Omental fat pad (tissue), 4 donors: ENCODE results near the gene TASP1. TPM values are rescaled to one million over a fixed set of nuclear protein-coding genes. Genes with fewer than 3 reads are reported as not detected.

Experiments
- ATAC-seq: fragments of 150-250 bp; one replicate; pipeline ENCODE4 v1.9.1; 2016; ENCODE audit warnings: mild to moderate bottlenecking, moderate library complexity; ENCODE audit not compliant: low FRiP score
- DNase-seq: peaks from one replicate; pipeline ENCODE4 v3.0.0-alpha.2; 2019; ENCODE audit warnings: low spot score
- total RNA-seq, 4 donors: library from RNA; depleted of rRNA; stranded (reverse); fragments of >200 nt; gene quantifications; one replicate each; pipeline ENCODE4 v1.1.0, GENCODE V29; 2016
- TF ChIP-seq, protein P1 (sequence below), 3 donors: fragments of 450-650 bp; IDR thresholded peaks; one replicate each; pipeline ENCODE4 v1.5.1; 2016 to 2017; ENCODE audit warnings: antibody characterized with exemption in 3 of 3, mild to moderate bottlenecking in 3 of 3, moderate library complexity in 2 of 3

The TASP1 gene, protein sequence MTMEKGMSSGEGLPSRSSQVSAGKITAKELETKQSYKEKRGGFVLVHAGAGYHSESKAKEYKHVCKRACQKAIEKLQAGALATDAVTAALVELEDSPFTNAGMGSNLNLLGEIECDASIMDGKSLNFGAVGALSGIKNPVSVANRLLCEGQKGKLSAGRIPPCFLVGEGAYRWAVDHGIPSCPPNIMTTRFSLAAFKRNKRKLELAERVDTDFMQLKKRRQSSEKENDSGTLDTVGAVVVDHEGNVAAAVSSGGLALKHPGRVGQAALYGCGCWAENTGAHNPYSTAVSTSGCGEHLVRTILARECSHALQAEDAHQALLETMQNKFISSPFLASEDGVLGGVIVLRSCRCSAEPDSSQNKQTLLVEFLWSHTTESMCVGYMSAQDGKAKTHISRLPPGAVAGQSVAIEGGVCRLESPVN
- 10 to 100 TPM in 3 of 4 donors, 1 to 10 TPM in 1; 8.0 to 12.8 (median 11.1) TPM for total RNA-seq

DNA sequence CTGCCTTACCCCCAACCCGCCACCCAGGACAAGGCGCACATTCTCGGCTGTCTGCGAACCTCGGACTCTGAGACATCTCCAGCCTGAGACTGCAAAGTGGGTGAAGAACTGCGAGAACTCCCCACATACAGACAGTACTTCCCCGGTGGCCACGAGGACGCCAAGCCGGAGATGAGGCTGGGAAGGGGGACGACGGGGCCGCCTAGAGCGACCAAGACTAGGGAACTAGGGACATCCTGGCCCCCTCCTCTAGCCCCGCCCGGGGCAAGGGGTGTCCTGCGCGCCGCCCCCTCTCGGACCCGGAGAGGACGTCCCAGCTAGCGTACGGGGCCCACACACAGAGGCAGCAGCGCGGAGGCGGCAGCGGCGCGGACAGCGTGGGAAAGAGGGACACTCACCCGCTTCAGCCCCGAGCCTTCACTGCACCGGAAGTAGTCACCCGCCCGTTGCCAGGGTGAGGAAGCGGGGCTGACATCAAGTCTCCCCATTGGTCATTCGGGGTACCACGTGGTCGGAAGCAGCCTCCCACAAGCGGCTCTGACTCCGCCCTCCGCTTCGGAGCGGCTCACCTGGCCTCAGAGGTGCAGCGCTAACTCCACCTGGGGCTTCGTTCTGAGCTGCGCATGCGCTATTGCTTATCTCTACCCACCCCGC, at the start of gene TASP1:
TSS of gene TASP1 (minus strand) at position 437 of the 654 bp plus-strand sequence. CDS start 8,854 bp downstream, outside the sequence.
- DNase-seq (peak; percentile 92), ATAC-seq (peak; percentile 99)
- TF ChIP-seq, protein P1, sequence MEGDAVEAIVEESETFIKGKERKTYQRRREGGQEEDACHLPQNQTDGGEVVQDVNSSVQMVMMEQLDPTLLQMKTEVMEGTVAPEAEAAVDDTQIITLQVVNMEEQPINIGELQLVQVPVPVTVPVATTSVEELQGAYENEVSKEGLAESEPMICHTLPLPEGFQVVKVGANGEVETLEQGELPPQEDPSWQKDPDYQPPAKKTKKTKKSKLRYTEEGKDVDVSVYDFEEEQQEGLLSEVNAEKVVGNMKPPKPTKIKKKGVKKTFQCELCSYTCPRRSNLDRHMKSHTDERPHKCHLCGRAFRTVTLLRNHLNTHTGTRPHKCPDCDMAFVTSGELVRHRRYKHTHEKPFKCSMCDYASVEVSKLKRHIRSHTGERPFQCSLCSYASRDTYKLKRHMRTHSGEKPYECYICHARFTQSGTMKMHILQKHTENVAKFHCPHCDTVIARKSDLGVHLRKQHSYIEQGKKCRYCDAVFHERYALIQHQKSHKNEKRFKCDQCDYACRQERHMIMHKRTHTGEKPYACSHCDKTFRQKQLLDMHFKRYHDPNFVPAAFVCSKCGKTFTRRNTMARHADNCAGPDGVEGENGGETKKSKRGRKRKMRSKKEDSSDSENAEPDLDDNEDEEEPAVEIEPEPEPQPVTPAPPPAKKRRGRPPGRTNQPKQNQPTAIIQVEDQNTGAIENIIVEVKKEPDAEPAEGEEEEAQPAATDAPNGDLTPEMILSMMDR (IDR thresholded peaks at IDR 0.05) = no peak

DNA sequence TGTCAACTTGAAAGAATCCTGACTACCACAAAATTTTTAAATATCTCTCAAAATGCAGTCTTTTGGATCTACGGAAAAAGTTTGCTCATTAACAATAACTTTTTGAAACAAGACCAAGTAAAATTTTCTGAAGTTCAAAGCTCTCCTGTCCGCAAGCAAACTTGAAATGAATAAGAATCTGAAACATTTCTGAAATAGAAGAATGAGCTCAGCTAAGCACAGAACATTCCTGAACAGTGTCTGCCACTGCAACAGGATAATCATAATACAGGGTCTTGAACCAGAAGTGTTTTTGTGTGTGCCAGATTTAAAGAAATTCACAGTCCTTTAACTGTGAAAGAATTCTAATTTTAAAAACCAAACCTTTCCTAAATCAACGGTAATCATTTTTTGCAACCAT, 49.1 kb upstream of the TASP1 start:
- DNase-seq (no peak), ATAC-seq (no peak)
- TF ChIP-seq, protein P1 (IDR thresholded peaks at IDR 0.05) = no peak

DNA sequence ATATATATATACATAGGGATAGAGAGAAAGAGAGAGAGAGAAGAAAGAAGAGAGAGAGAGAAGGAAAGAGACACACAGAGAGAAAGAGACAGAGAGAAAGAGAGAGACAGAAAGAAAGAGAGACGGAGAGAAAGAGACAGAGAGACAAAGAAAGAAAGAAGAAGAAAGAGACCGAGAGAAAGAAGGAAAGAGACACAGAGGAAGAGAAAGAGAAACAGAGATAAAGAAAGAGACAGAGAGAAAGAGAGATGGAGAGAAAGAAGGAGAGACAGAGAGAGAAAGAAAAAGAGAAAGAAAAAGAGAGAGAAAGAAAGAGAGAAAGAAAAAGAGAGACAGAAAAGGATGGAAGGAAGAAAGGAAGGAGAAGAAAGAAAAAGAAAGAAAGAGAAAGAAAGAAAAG, 46.9 kb upstream of the TASP1 start:
- TF ChIP-seq, protein P1 (IDR thresholded peaks at IDR 0.05) = no peak
- no peak for ATAC-seq
- DNase-seq = no peak

DNA sequence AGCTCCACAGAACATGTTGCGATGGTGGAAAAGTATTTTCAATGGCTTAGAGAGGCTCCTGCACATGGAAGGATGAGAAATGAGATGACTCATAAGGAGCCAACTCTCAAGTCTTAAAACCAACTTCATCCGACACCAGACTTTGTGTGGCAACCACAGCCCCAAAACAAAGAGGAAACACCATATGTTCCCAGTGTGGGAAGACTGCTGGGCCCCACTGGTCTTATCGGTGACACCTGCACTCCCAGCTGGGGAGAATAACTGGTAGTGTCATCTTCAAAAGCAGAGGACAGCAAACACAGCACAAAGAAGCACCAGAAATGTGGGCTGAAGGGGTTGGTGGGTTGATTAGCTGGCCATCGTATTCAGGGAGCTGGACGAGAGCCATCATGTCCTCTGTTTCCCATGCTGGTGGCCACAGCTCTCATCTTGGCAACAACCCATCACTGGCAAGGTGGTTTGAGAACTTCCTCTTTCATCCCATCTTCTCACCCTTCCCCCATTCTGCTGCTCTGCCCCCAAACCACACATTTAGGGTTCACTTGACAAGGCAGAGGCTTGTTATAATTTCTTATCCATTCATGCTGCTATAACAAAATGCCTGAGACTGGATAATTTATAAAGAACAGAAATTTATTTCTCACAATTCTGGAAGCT, 46.0 kb upstream of the TASP1 start:
- no peak for ATAC-seq
- DNase-seq = no peak
- TF ChIP-seq, protein P1 (IDR thresholded peaks at IDR 0.05) = no peak

DNA sequence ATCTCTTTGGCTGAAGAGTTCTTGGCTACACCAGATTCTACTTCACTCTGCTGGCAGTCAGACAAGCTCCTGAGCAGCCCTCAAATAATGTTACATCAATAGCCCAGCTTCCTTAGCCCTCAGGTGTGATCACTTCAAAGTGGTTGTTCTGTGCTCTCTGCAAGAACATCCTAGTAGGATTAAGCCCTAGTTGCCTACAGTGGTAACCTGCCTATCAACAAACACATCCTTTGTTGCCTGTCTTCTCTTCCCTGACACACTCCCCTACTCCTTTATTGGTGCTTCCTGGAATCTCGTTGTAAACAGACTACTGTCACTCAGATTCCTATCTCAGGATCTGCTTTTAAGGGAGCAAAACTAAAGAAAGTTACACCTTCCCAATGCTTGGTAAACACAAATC, 45.1 kb upstream of the TASP1 start:
- DNase-seq = no peak

DNA sequence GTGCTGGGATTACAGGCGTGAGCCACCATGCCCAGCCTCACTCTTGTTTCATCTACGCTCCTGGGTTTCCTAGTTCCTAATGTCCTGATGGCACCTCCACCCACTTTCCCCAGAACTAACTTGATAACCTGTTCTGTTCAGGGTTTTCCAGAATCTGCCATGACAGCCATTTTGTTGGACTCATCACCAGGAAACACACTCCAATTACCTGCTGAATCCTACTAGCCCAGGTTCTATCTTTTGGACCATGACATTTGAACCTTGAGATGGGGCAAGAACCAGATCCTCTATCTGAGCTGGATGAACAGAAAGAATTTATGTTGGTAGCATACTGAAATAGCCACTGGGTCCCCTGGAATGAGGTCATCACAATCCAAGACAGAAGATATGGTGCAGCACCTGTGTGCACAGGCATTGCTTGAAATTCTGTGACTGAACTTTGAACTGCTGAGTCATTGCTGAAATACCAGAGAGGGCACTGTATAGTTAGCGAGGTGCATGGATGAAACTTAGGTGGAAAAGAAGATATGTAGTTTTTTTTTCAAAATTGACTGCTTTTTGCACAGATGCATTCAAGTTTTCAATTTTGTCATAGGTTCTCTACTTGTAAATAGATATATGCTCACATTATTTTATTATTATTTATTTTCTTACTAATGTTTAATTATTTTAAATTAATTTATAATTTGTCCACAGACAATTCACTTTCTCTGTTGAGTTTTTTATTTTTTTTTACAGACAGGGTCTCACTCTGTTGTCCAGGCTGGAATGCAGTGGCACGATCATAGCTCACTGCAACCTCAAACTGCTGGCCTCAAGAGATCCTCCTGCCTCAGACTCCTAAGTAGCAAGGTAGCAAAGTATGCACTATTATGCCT, 42.8 kb upstream of the TASP1 start:
- ATAC-seq (no peak), DNase-seq (no peak)
- TF ChIP-seq, protein P1 (IDR thresholded peaks at IDR 0.05) = no peak

More for the DNA sequence above, 45.1 kb upstream of the TASP1 start:
- TF ChIP-seq, protein P1 (IDR thresholded peaks at IDR 0.05) = no peak
- no peak for ATAC-seq
